Left lung (tissue), 10 donors: Measurements from ENCODE around the gene RAB29. TPM values are rescaled to one million over a fixed set of nuclear protein-coding genes. Genes with fewer than 3 reads are reported as not detected.
"Not testable (repeated sequence)": the region's sequence is repeated elsewhere in the genome, so short reads cannot be mapped to it uniquely, and the experiment has no call there.

ENCODE experiments used
- ATAC-seq: fragments of 200-7000 bp; cut with Tn5 transposase; one replicate; pipeline ENCODE4 v1.9.1; 2020; ENCODE audit warnings: moderate library complexity
- DNase-seq, 4 donors: peaks; one replicate each; pipeline ENCODE4 v3.0.0-alpha.2; 2013 to 2020
- H3K27ac ChIP-seq, 2 donors: fragments of 200-600 bp; sonication (generic) in 1 of 2; one replicate each; pipeline versions ENCODE4 v1.5.0 to v1.8.0; 2020 to 2021
- H3K27me3 ChIP-seq, 2 donors: fragments of 200-600 bp; sonication (generic) in 1 of 2; one replicate each; pipeline versions ENCODE4 v1.5.0 to v1.8.0; 2020 to 2021
- H3K36me3 ChIP-seq, 2 donors: fragments of 200-600 bp; sonication (generic) in 1 of 2; one replicate each; pipeline versions ENCODE4 v1.5.0 to v1.8.0; 2020 to 2021
- H3K4me1 ChIP-seq, 2 donors: fragments of 200-600 bp; one replicate each; pipeline ENCODE4 v1.8.0; 2021
- H3K4me3 ChIP-seq, 2 donors: fragments of 200-600 bp; sonication (generic) in 1 of 2; one replicate each; pipeline versions ENCODE4 v1.5.0 to v1.8.0; 2020 to 2021; ENCODE audit warnings: mild to moderate bottlenecking in 1 of 2
- H3K9me3 ChIP-seq, 2 donors: fragments of 200-600 bp; sonication (generic) in 1 of 2; one replicate each; pipeline versions ENCODE4 v1.5.0 to v1.8.0; 2020 to 2021
- intact Hi-C, 2 donors: fragments of 100-400 bp; cut with DNase I; formaldehyde crosslinking; loops; one replicate each; pipeline versions ENCODE4 v1.11.2 to v1.14.2; 2022
- polyA plus RNA-seq, 6 donors: library from polyadenylated mRNA; unstranded; fragments of 120-200 nt; gene quantifications; one replicate each; pipeline ENCODE4 v1.2.1, GENCODE V29; 2013; ENCODE audit not compliant: insufficient read length in 6 of 6
- total RNA-seq, 2 donors: library from RNA; stranded (reverse); fragmentation: NEBNext Ultra II Directional; extraction: Animal tissue kit (Norgen Biotek cat#: 25700); gene quantifications; one replicate each; pipeline ENCODE4 v1.2.1, GENCODE V29; 2021
- TF ChIP-seq, protein P1 (sequence below), 2 donors: fragments of 200-600 bp; sonication (generic) in 1 of 2; IDR thresholded peaks; one replicate each; pipeline versions ENCODE4 v1.5.0 to v1.8.0; 2021; ENCODE audit warnings: antibody characterized with exemption in 2 of 2
- donor health status: DM: no; HTN: yes; CAD: no.
- donor health status: DM: no; HTN: no; CAD: no.

RAB29 gene
- total and polyA plus RNA-seq, 8 donors, result 6.1 to 29.9 (median 8.2) TPM

- intact Hi-C loops, result no loop called here
- H3K9me3 ChIP-seq, result no peaks in the 10 kb centered on the region
- no peak overlapping the region for H3K27ac ChIP-seq
- H3K27me3 ChIP-seq, result no peaks in the 10 kb centered on the region
- TF ChIP-seq, protein P1, sequence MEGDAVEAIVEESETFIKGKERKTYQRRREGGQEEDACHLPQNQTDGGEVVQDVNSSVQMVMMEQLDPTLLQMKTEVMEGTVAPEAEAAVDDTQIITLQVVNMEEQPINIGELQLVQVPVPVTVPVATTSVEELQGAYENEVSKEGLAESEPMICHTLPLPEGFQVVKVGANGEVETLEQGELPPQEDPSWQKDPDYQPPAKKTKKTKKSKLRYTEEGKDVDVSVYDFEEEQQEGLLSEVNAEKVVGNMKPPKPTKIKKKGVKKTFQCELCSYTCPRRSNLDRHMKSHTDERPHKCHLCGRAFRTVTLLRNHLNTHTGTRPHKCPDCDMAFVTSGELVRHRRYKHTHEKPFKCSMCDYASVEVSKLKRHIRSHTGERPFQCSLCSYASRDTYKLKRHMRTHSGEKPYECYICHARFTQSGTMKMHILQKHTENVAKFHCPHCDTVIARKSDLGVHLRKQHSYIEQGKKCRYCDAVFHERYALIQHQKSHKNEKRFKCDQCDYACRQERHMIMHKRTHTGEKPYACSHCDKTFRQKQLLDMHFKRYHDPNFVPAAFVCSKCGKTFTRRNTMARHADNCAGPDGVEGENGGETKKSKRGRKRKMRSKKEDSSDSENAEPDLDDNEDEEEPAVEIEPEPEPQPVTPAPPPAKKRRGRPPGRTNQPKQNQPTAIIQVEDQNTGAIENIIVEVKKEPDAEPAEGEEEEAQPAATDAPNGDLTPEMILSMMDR (IDR thresholded peaks at IDR 0.05), result no peak
- no peak for ATAC-seq
- peaks cover 0 to 34% of the 10 kb centered on the region in 2 donors for H3K36me3 ChIP-seq
- H3K4me1 ChIP-seq, result no peaks in the 10 kb centered on the region
- no peak for DNase-seq
- H3K4me3 ChIP-seq, result no peak overlapping the region
Observed at GRCh38 chr1:205729945-205730610, 45.2 kb downstream of the RAB29 start.

GRCh38 chr1:205726619-205727125 is 48.6 kb downstream of the RAB29 start:
- Histone ChIP-seq H3K36me3 (peaks cover 0 to 54% of the 10 kb centered on the region in 2 donors), H3K4me3 (no peak overlapping the region), H3K27me3 (no peaks in the 10 kb centered on the region), H3K27ac (no peak overlapping the region), H3K9me3 (no peaks in the 10 kb centered on the region), H3K4me1 (no peaks in the 10 kb centered on the region)
- DNase-seq, result no peak
- ATAC-seq, result no peak
- TF ChIP-seq, protein P1 (IDR thresholded peaks at IDR 0.05), result no peak
- intact Hi-C loops, result no loop called here

- Histone ChIP-seq H3K27me3 (no peaks in the 10 kb centered on the region), H3K4me1 (no peaks in the 10 kb centered on the region), H3K4me3 (no peak overlapping the region), H3K27ac (no peak overlapping the region), H3K36me3 (peaks cover 0 to 65% of the 10 kb centered on the region in 2 donors), H3K9me3 (no peaks in the 10 kb centered on the region)
- ATAC-seq (no peak), DNase-seq (no peak)
- TF ChIP-seq, protein P1 (IDR thresholded peaks at IDR 0.05), result no peak
- intact Hi-C loops, result no loop called here
Observed at GRCh38 chr1:205725514-205725913, 49.8 kb downstream of the RAB29 start.

GRCh38 chr1:205720740-205721139 is 54.5 kb downstream of the RAB29 start:
- H3K4me1 ChIP-seq, H3K4me3 ChIP-seq, intact Hi-C loops, H3K27me3 ChIP-seq, H3K9me3 ChIP-seq, ATAC-seq, H3K27ac ChIP-seq, DNase-seq: not testable (repeated sequence)
- peaks cover 0 to 74% of the 10 kb centered on the region in 2 donors for H3K36me3 ChIP-seq

DNA sequence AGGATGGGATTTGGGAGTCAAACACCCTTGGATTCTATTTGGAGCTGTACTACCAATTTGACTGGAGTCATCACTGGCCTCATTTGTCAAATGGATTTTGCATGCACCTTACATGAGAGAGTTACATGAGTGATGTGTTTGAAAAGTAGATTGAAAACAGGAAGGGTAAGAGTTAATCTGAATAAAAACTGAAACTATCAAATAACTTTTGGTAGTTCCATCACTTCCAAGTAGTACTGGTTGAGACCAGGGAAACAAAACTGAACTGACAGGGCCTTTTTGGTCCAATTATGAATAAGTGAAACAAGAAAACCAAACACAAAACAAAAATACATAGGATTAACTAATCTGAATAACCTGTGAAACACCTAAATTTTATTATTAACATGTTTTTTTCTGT is 55.5 kb downstream of the RAB29 start:
- H3K27me3 ChIP-seq, result no peaks in the 10 kb centered on the region
- DNase-seq (no peak), ATAC-seq (no peak)
- H3K27ac ChIP-seq, result no peak overlapping the region
- peaks cover 0 to 13% of the 10 kb centered on the region in 2 donors for H3K4me1 ChIP-seq
- H3K4me3 ChIP-seq, result no peak overlapping the region
- TF ChIP-seq, protein P1 (IDR thresholded peaks at IDR 0.05), result no peak
- intact Hi-C loops, result loop anchor here in 1 of 2 donors (10.0 kb wide), 1 partner anchor 55 kb away; no protein-coding TSS in a partner anchor
- peaks cover 0 to 71% of the 10 kb centered on the region in 2 donors for H3K36me3 ChIP-seq
- no peaks in the 10 kb centered on the region for H3K9me3 ChIP-seq
